Activated CD8-positive, alpha-beta T cell treated with anti-CD3 and anti-CD28 coated beads for 36 hours (primary cell): ENCODE measurements around the gene UGGT1. TPM values are rescaled to one million over a fixed set of nuclear protein-coding genes. Genes with fewer than 3 reads are reported as not detected.

Experiments used
- ATAC-seq: fragments of 200-7000 bp; cut with Tn5 transposase; one replicate; pipeline ENCODE4 v1.10.0; 2021; ENCODE audit warnings: mild to moderate bottlenecking, moderate library complexity
- CTCF ChIA-PET: fragments of 350-600 bp; sonication (Branson Sonifier 250); formaldehyde crosslinking; loops from one replicate; lab custom pipeline; 2021; ENCODE audit warnings: antibody characterized with exemption; lab: Charles Lee
- POLR2A ChIA-PET: fragments of 350-600 bp; sonication (Branson Sonifier 250); formaldehyde crosslinking; loops from one replicate; lab custom pipeline; 2021; ENCODE audit warnings: antibody characterized with exemption; lab: Charles Lee
- DNase-seq: peaks from one replicate; pipeline ENCODE4 v3.0.0-alpha.2; 2020
- H3K27ac Mint-ChIP-seq: one replicate; pipeline ENCODE4 v1.8.0; 2021; ENCODE audit warnings: mild to moderate bottlenecking, mixed read lengths
- H3K27me3 Mint-ChIP-seq: one replicate; pipeline ENCODE4 v1.8.0; 2021; ENCODE audit warnings: mixed read lengths
- H3K36me3 Mint-ChIP-seq: one replicate; pipeline ENCODE4 v1.8.0; 2021; ENCODE audit warnings: low read depth, mixed read lengths
- H3K4me1 Mint-ChIP-seq: one replicate; pipeline ENCODE4 v1.8.0; 2021; ENCODE audit warnings: low read depth, mixed read lengths
- H3K4me3 Mint-ChIP-seq: one replicate; pipeline ENCODE4 v1.8.0; 2021; ENCODE audit warnings: mild to moderate bottlenecking, moderate library complexity, mixed read lengths
- H3K9me3 Mint-ChIP-seq: one replicate; pipeline ENCODE4 v1.8.0; 2021; ENCODE audit warnings: mixed read lengths
- intact Hi-C: fragments of 100-400 bp; cut with micrococcal nuclease; formaldehyde crosslinking; loops from one replicate; pipeline ENCODE4 v1.10.0; 2022
- total RNA-seq, 2 experiments: library from RNA; stranded (reverse); gene quantifications; one replicate each; pipeline ENCODE4 v1.2.3, GENCODE V29; 2021
- TF ChIP-seq, protein P1 (sequence below): fragments of 200-600 bp; IDR thresholded peaks from one replicate; pipeline ENCODE4 v1.8.0; 2022; ENCODE audit warnings: antibody characterized with exemption, mild to moderate bottlenecking

UGGT1 gene
- total RNA-seq, 2 experiments from 2014 or later, result 47.7 to 51.6 TPM

DNA sequence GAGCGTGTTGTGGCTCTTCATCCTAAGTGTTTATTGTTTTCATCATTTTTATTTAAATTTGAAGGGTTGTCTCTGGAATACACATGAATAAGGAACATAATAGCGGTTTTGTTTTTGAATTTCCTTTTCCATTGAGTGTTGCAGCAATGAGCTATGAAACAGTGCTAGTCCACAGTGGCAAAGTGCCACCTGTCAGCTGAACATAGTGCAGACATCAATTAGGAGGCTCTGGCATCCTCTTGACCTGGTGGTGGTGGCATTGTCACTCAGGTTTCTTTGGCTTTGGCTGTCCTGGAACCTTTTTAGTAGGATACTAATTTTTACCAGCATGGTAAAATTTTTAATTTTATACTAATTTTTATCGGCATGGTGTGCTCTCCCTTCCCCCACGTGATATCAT, 63.2 kb downstream of the UGGT1 start:
- no peak for DNase-seq
- no peaks in the 10 kb centered on the region for H3K27me3 Mint-ChIP-seq
- H3K4me3 Mint-ChIP-seq, result no peak overlapping the region
- intact Hi-C loops, result no loop called here
- H3K4me1 Mint-ChIP-seq, result no peaks in the 10 kb centered on the region
- no peaks in the 10 kb centered on the region for H3K9me3 Mint-ChIP-seq
- H3K36me3 Mint-ChIP-seq, result peaks cover 36% of the 10 kb centered on the region
- ATAC-seq, result no peak
- TF ChIP-seq, protein P1, sequence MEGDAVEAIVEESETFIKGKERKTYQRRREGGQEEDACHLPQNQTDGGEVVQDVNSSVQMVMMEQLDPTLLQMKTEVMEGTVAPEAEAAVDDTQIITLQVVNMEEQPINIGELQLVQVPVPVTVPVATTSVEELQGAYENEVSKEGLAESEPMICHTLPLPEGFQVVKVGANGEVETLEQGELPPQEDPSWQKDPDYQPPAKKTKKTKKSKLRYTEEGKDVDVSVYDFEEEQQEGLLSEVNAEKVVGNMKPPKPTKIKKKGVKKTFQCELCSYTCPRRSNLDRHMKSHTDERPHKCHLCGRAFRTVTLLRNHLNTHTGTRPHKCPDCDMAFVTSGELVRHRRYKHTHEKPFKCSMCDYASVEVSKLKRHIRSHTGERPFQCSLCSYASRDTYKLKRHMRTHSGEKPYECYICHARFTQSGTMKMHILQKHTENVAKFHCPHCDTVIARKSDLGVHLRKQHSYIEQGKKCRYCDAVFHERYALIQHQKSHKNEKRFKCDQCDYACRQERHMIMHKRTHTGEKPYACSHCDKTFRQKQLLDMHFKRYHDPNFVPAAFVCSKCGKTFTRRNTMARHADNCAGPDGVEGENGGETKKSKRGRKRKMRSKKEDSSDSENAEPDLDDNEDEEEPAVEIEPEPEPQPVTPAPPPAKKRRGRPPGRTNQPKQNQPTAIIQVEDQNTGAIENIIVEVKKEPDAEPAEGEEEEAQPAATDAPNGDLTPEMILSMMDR, result no peak
- POLR2A ChIA-PET, result interaction anchor here (1.6 kb wide), 1 partner anchor 11 kb away, joined by 4 read pairs; no protein-coding TSS in a partner anchor
- CTCF ChIA-PET, result interaction anchor here (1.0 kb wide), 1 partner anchor 10 kb away, joined by 4 read pairs; no protein-coding TSS in a partner anchor
- H3K27ac Mint-ChIP-seq, result no peak overlapping the region

DNA sequence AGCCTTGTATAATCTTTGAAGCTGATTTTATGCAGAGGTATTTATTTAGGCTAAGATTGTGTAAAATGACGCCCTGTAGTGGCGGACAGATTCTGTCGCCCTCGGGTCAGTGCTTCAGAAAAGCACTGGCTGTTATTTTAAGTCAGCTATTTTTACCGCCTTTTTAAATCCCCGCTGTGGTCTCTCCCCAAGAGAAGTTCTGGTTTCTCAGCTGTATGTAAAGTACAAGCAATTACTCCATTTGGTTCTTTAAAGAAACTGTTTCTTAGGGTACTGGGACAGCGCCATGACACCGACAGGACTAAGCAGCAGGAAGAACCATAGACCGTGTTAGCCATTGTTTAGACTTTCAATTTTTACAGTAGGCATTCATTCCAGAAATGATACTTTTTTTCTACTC, 65.0 kb downstream of the UGGT1 start:
- H3K4me1 Mint-ChIP-seq, result no peaks in the 10 kb centered on the region

DNA sequence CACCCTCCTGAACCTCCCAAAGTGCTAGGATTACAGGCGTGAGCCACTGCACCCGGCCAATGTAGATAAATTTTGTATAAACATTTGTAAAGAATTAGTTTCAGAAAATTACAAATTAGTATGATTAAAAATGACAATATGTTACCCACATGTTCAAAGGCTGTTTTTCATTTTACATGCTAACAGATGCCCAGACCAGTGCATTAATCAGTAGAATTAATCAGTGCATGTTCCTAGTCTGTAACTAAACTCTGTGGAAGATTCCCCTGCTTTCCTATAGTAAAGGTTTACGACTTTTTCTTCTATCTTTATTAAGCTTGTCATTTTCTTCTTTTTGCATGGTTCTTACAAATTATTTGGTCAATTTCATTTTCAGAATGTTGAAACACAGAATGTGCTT, 65.8 kb downstream of the UGGT1 start:
- no peak overlapping the region for H3K4me3 Mint-ChIP-seq
- H3K36me3 Mint-ChIP-seq, result peaks cover 36% of the 10 kb centered on the region
- CTCF ChIA-PET, result interaction anchor here (0.6 to 1.3 kb wide), 2 partner anchors 11 to 65 kb away, joined by 3 read pairs; no protein-coding TSS in a partner anchor
- H3K9me3 Mint-ChIP-seq, result no peaks in the 10 kb centered on the region
- no peak for DNase-seq
- no peaks in the 10 kb centered on the region for H3K27me3 Mint-ChIP-seq
- H3K4me1 Mint-ChIP-seq, result no peaks in the 10 kb centered on the region
- intact Hi-C loops, result no loop called here
- TF ChIP-seq, protein P1, result no peak
- no peak overlapping the region for H3K27ac Mint-ChIP-seq
- POLR2A ChIA-PET, result no interaction called here
- ATAC-seq, result no peak

More for the DNA sequence above, 65.0 kb downstream of the UGGT1 start:
- Mint-ChIP-seq H3K27me3 (no peaks in the 10 kb centered on the region), H3K9me3 (no peaks in the 10 kb centered on the region), H3K4me3 (no peak overlapping the region), H3K27ac (no peak overlapping the region), H3K36me3 (peaks cover 41% of the 10 kb centered on the region)
- DNase-seq (no peak), ATAC-seq (no peak)
- intact Hi-C loops, result no loop called here
- ChIA-PET POLR2A (no interaction called here), CTCF (interaction anchor here (0.6 to 1.3 kb wide), 4 partner anchors 10 to 64 kb away, joined by 3 read pairs; no protein-coding TSS in a partner anchor)
- TF ChIP-seq, protein P1, result no peak

DNA sequence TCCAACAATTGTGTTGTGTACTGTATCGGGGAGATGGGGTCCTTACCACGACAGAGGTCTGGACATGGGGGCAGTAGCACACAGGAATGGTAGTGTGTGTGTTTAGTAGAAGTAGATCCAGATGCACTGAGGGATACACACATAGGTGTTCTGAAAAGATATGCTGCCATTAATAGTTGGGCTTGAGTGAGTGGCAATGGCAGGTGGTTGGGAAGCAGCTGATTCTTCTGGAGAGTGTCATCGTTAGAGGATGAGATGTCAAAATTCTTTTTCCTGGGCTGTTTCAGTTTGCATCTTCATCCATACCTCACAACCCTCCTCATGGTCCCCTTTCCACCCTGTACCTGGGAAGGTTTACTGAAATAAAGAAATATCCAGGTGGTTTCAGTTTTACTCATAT, 66.6 kb downstream of the UGGT1 start:
- no peak for ATAC-seq
- intact Hi-C loops, result no loop called here
- H3K36me3 Mint-ChIP-seq, result peaks cover 36% of the 10 kb centered on the region
- ChIA-PET CTCF (no interaction called here), POLR2A (no interaction called here)
- TF ChIP-seq, protein P1, result no peak
- no peak overlapping the region for H3K4me3 Mint-ChIP-seq
- DNase-seq, result no peak
- H3K27ac Mint-ChIP-seq, result no peak overlapping the region
- H3K27me3 Mint-ChIP-seq, result no peaks in the 10 kb centered on the region
- H3K4me1 Mint-ChIP-seq, result no peaks in the 10 kb centered on the region
- no peaks in the 10 kb centered on the region for H3K9me3 Mint-ChIP-seq

DNA sequence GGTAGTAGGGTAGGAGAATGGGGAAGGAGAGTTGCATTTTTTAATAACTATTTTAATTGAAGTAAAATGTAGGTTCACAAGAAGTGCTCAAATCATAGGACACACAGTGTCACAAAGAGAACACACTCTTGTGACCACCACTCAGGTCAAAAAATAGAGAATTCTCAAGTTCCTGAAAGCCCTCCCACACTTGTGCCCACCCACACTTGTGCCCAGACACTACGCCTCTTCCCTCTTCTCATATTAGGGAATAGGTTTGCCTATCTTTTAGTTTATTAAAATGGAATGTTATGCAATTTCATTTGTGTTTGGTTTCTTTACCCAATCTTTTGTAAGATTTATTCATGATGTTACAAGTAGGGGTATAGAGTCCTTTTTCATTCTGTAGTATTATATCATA, 67.2 kb downstream of the UGGT1 start:
- DNase-seq (no peak), ATAC-seq (no peak)
- H3K27ac Mint-ChIP-seq, result no peak overlapping the region
- ChIA-PET CTCF (no interaction called here), POLR2A (no interaction called here)
- intact Hi-C loops, result no loop called here
- no peak overlapping the region for H3K4me3 Mint-ChIP-seq
- TF ChIP-seq, protein P1, result no peak
- no peaks in the 10 kb centered on the region for H3K27me3 Mint-ChIP-seq
- peaks cover 37% of the 10 kb centered on the region for H3K36me3 Mint-ChIP-seq
- no peaks in the 10 kb centered on the region for H3K9me3 Mint-ChIP-seq
- H3K4me1 Mint-ChIP-seq, result no peaks in the 10 kb centered on the region
